NCI-H2171 (cell line): ENCODE results near the gene GALNT14.
"Not testable (repeated sequence)": the region's sequence is repeated elsewhere in the genome, so short reads cannot be mapped to it uniquely, and the experiment has no call there.

Experiments used
- DNase-seq: peaks from one replicate; lab custom pipeline; 2025; lab: John Stamatoyannopoulos, UW

GALNT14 gene

DNA sequence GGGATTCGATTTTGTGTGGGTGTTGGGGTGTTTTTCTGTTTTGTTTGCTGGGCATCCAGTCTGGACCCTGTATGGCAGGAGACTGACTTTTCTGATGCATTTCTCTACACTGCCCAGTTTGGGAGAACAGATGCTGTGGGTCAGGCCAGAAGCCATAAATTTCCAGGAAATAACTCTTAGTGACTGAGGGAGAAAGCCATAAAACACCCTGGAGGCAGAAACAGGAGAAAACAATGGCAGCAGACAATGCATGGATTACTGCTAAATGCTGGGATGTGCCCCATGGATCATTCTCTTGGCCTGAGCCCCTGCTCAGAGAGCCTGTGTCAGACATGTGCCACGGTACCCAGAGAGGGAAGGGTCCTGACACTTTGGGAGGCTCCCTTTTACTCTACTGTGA lies 197.4 kb downstream of the GALNT14 start:
- DNase-seq, result no peak

DNA sequence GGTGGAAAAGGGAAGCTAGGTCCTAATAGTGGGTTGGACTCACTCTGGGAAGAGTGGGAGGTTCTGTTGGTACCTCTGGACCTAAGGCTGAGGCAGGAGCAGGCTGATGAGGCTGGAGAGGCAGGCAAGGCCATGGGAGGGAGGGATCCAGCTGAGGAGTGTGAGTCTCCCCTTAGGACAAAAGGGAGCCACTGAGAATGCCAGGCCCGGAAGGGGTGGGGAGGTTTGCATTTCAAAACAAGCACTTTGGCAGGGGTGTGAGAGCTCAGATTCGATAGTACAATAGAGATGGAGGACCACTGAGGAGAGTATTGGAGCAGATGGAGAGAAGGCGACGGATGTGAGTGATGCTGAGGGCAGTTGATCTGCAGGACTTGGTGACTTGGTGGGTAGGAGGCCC lies 198.9 kb downstream of the GALNT14 start:
- no peak for DNase-seq

DNA sequence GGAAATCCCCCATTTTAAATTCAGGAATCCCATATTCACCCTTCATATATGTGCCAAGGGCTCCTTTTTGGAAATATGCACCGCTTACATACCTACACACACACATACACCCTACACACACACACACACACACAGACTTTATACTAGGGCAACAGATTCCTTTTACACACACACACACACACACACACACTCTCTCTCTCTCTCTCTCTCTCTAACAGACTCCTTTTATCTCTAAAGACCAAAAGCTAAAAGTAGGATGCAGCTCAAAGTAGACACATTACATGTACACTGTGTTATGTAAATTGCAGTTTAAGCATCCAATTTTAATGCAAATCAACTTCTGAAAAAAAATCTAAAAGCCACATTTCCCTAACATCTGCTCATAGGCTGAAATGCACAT lies 200.0 kb downstream of the GALNT14 start:
- DNase-seq, result no peak

DNA sequence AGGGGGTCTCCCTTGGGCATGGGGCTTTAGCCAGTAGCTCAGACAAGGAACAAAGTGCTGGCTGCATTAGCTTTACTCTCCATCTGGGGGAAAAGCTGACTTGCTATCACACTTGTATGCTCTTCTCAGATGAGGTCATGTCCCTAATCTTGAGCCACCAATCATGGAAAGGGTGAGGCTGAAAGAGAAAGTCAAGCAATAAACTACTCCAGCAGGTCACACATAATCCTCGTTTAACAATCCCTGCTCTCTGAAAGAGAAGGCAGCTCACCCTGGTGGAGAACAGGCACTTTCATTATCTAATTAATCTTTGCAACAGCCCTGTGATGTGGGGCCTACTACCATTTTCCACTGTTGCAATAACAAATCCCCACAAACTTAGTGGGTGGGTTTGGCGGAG lies 201.3 kb downstream of the GALNT14 start:
- no peak for DNase-seq

DNA sequence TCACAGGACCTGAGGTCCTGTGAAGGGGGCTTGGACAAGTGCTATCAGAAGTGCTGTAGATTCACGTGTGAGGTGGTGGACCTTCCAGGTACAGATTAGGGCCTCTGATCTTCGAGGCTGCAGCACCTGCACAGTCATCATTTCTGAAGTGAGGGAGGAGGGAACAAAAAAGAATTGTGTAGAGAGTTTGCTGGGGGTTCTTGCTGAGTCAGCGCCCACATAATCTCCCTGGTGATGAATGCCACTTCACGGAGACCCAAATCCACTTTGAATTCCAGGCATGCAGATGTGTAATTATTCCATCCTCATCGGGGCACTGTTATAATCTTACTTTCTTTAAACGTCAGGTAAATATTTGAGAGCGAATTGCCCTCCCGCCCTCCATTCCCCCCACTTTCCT lies 202.4 kb downstream of the GALNT14 start:
- no peak for DNase-seq

DNA sequence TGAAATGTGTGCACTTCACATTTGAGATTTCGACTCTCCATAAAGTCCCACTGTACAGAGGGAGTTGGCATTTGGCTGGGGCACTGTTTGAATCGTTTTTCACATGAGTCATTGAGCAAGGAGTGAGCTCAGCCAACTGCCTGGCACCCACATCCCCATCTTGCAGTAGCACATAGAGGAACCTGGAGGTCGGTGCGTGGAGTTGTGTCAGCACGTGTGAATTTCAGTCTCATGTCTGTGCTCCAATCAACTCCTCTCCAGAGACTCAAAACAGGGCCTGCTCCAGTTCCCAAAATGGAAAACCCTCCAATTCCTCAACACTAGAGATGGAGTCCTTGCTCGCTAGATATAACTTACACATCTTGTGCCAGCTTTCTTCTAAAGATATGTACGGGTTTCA lies 204.2 kb downstream of the GALNT14 start:
- DNase-seq, result no peak

DNA sequence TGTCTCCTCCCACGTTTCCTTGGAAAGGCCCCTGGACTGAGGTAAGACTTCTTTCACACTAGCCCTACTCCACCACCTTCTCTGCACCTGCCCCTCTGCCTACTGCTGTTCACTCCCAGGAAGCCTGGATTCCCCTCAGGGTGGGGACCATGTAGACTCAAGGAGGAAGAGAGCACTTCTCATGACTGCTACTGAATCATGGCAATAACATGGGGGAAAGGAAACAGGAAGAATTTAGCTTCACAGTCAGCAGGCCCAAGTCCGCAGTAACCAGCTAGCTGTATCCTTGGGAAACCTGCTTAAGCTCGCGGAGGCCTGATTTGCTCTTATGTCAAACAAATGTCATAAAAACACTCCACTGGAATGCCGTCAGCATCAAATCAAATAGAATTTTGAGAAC lies 204.7 kb downstream of the GALNT14 start:
- DNase-seq, result no peak

DNA sequence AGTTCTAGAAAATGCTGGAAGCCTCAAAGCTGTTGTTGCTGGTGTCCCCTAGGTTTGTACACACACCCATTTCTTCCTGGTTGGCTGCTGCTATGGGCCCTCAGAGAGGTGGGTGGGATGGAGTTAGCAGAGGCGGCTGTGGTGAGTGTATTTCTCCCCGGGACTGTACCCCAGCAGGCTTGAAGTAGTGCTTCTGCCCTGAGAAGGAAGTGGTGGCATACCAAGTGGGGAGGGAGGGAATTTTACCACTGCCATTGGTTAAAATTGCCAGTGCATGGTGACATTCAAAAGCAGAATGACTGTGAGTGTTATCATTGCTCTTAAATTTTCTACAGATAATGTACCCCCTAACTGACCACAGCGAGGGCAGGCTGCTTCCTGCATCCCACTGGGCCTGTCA lies 205.4 kb downstream of the GALNT14 start:
- no peak for DNase-seq

DNA sequence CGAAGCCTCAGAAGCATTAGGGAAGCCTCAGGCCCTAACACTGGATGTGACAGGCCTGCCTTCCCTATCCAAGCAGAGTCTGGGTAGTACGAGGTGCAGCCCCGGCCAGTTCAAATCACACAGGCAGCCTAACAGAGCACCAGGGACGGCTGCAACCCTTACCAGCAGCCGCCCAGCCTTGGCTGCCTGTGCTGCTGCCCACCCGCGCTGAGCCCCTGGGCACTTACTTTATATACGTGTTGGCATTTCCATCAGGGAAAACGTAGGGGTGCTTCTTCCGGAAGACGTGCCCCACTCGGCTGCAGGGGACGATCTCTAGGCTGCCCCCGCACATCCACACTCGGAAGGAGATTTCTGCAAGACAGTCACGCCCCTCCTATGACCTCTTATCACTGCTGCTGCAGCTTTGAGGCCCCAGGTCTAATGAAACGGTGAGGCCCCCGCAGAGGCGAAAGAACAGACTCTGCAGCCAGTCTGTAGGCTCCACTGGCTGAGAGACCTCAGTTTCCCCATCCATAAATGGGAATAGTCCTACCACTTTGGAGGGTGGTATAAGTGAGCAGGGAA lies 206.3 kb downstream of the GALNT14 start:
- no peak for DNase-seq

DNA sequence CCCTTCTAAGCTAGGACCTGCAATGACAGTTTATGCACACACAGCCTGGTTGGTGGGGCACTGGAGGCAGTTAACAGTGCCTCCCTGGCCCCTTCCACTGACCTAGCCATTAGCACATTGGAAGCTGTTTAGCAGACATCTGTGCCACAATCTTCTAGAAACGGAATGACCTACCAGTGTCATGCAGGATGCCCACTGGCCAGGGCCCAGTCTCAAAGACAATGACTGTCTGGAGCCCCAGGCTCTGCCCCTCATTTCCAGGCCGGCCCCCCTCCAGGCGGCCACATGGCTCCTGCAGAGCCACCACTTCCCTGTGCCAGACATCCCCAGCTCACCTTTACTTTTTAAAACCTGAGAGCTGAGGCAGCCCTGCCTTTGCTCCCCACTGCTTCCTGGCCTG lies 207.5 kb downstream of the GALNT14 start:
- no peak for DNase-seq

DNA sequence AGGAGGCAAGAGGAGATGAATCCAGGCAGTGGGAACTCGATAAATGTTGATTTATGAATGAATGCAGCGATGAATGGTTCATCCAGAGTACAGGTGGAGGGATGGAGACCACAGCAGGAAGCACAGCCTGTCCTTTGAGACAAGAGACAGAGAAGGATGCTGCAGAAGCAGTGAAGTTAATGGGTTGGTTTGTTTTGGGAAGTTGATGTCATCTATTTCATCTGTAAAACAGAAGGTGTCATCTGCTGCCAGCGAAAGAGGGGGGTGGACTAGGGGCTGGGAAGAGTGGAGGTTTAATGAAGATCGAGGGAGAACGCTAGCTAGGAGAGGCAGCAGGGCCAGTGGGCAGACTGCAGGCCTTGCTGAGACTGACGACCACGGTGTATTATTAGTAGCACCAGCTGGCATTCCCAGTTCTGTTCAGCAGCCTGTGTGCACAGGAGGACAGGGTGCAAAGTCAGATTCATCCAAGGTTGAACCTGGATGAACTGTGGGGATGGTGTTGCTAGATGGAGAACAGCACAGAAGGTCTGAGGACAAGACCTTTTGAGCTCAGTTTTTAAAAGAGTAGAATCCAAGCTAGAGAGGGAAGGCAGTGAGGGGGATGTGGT lies 210.7 kb downstream of the GALNT14 start:
- no peak for DNase-seq

DNA sequence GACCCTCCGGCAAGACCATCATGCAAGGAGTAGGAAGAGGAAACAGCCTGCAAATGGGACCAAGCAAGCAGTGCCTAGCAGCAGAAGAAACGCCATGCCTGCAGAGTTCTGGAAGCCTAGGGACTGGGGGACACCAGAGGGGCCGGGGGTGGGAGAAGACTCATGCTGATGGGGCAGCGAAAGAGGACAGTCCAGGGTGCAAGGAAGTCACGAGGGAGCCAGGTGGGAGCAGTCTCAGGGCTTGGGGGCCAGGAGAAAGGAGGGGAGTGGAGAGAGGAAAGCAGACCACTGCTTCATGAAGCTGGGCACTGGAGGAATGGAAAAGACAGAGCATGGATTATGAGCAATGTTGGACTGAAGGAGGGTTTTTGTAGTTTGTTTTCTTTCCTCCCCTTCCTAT lies 211.6 kb downstream of the GALNT14 start:
- DNase-seq, result no peak

DNA sequence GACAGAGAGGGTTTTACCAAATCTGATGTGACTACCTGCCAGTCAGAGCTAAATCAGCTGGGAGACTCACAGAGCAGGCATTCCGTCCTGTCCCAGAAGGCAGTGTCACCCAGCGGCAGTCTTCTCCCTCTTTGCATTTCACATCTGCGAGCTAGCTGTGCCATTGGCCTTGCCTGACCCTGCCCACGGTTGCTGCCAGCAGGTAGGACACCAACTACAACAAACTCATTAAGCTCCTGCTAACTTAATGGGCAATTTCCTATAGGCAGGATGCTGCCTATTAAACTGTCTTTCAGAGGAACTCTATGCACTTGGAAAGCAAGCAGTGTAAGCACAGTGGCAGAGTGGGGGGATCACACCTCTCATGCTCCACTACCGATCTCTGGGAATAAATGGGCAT lies 214.6 kb downstream of the GALNT14 start:
- no peak for DNase-seq

DNA sequence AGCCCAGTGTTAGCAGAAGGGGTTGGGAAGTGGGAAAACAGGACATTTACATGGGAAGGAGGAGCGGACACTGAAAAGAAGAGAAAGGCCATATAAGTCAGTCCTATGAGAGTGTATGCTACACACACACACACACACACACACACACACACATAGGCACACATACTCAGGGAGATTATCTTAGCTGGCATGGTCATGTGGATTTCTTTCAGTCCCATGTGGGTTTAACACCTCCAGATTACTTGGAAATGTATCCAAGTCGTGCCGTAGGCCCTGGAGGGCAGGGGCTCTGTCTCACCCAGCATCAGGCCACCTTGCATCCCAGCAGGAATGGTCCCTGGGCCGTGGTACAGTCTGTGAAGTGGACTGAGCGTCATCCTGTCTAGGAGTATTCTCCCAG lies 217.7 kb downstream of the GALNT14 start:
- DNase-seq, result no peak

DNA sequence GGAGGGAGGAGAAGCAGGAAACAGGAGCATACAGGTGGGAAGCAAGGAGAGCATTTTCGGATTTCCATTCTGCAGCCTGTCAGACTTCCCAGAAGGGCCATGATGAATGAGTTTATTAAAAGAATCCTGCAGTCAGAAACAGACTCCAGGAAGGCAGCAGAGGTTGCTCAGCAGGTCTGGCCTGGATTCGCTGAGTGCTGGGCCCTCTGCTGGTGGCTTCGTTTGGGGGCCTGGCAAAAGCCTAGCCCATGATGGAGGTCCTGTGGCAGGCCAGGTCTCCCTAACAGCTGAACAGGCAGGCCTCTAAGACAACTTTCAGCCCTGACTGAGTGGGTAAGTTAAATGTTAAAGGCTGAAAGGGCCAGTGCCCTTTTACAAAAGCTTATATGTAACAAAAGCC lies 222.8 kb downstream of the GALNT14 start:
- no peak for DNase-seq

DNA sequence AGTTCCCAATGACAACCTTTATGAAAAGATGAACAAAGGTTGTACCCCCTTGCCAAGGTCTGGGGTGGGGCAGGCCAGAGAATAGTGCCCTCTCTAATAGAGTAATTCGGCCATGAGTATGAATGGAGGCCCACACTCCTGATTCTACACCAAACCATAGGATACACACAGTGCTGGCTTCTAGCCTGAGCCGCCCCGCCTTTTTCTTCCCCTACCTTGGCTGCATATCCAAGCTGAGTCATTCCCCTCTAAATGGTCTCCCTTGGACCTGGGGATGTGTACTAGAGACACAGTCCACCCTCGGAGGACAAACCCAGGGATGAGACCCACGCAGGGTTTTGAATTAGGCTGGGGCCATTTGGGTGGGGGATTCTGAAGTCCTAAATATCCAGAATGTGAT lies 223.8 kb downstream of the GALNT14 start:
- DNase-seq, result no peak

DNA sequence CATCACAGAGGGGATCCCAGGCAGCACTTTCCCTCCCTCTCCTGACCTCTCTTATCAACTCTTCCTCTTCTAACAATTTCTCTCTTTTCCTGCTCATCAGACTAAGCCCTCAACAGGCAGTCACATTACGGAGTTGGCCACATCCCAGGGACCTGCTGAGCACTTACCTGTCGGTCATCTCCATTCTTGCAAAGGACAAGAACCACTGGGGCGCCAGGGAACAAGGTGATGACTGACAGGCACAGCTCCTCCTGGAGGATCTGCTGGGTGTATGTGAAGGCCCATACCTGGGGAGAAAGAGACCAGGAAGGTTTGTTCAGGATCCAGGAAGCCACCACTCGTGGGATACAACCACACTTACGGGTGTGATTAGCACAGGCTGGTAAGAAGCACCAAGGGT lies 226.2 kb downstream of the GALNT14 start:
- DNase-seq, result no peak

DNA sequence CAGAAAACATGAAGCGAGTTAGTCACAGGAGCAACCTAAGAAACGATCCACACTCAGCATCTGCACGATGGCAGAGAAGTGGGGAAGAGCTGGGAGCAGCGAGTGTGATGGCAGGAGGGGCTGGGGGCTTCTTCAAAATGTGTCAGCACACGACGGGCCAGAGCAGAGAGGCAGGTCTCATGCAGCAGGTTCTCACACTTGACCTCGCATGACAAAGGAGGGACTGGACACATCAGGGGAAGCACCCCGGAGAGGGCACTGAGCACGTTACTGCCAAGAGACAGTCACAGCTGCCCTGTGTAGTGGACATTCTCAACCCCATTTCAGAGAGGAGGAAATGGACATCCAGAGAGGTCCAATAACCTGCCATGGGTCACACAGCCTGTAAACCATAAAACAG lies 226.9 kb downstream of the GALNT14 start:
- DNase-seq, result no peak

DNA sequence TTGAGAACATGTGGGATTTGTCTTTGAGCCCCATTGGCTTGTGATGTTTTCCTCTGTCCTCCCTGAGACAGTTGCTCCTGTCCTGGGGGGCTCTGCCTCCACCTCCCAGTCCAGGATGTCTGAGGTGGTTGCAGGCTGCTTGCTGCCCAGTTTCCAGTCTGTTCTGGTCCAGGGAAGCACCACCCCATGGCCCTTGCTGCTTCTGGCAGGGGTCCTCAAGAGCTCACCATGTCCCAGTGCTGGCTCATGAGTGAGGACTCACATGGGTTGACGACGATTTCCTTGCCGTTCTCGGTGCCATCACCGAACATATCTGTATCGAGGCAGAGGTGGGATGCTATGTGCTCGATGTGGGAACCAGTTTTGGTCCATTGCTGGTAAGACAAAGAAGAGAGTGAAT lies 227.6 kb downstream of the GALNT14 start:
- DNase-seq, result no peak

DNA sequence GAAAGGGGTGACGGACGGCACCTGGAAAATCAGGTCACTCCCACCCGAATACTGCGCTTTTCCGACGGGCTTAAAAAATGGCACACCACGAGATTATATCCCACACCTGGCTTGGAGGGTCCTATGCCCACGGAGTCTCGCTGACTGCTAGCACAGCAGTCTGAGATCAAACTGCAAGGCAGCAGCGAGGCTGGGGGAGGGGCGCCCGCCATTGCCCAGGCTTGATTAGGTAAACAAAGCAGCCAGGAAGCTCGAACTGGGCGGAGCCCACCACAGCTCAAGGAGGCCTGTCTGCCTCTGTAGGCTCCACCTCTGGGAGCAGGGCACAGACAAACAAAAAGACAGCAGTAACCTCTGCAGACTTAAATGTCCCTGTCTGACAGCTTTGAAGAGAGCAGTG lies 233.8 kb downstream of the GALNT14 start:
- not testable (repeated sequence) for DNase-seq

DNA sequence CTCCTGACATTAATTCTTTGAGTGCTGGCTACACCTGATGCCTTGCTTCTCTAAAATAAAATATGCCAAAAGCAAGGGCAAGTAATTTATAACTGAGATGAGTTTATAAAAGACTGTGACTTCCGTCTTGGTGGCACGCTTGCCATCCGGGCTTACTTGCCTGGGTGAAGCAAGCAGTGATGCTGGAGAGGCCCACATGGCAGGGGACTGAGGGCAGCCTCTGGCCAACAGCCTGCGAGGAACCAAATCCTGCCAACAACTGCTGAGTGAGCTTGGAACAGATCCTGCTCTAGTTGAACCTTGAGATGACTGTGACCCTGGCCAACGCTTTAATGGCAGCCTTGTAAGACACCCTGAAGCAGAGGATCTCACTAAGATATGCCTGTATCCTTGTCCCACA lies 234.9 kb downstream of the GALNT14 start:
- no peak for DNase-seq

DNA sequence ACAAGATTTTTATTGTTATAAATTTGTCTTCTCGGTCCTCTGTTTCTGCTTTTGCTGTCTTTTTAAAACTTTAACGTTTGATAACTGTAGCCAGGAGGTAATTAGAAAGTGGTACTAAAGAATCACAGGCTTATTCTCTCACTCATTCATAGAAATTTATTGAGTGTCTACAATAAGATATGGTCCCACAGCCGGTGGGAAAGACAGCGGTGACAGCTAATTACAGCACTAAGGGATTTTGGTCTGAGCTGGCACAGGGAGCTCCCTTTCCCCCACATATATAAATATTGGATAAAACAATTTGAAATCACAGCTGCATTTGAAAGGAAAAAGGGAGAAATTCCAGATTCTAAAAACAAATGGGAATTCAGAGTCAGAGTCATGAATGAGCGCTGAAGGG lies 237.9 kb downstream of the GALNT14 start:
- DNase-seq, result no peak

DNA sequence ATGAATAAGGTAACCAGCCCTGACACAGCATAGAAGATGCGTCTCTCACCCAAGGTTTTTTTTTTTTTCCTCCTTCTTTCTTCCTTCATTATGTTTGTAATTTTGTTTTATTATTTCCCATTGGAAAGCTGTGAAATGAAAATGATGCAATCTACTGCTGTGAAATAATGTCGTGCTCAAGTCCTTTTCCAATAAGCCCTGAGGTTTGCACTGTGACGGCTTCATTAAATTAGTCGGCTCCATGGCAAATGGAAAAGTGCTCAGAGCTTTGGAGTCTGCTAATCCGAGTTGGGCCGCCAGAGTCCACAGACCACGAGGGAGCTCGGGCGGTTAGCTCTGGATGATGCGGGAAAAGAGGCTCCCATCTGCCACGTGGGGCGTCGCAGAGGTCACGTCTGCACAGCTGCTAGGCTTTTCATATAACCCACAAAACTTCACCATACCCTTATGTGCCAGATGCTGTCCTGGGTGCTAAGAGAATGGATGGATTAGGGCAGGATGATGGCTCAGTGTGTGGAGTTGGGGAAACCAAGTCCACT lies 238.7 kb downstream of the GALNT14 start:
- no peak for DNase-seq

DNA sequence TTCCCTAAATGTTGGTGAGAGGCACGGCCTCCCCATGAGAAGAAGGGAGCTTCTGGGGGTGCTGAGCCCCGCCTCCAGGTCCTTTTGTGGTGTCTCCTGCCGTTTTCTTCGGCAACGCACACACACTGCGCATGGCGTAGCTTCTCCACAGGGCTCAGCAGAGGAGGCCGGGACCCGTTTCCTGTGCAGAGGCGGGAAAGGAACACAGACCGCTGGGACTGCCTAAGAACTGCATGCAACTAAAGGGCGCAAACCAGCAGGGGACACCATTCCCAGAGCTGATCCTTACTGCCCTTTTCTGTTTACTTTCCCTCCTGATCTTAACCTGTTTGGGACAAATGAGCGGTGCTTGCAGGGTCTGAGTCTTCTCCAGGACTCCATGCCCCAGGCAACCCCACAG lies 240.7 kb downstream of the GALNT14 start:
- DNase-seq, result no peak
